NCI-H460 (cell line): Measurements from ENCODE around the gene TBL2. TPM values are rescaled to one million over a fixed set of nuclear protein-coding genes. Genes with fewer than 3 reads are reported as not detected.
"Not testable (repeated sequence)": the region's sequence is repeated elsewhere in the genome, so short reads cannot be mapped to it uniquely, and the experiment has no call there.

Source experiments
- DNase-seq: peaks from one replicate; pipeline ENCODE4 v3.0.0-alpha.2; 2016; ENCODE audit warnings: low read depth; ENCODE audit errors: extremely low read depth
- total RNA-seq: library from RNA; depleted of rRNA; stranded (reverse); fragments of >200 nt; shearing (Covaris generic); gene quantifications from 2 replicates; pipeline ENCODE4 v1.2.3, GENCODE V29; 2014; rRNA removed

TBL2 gene
- total RNA-seq, 1 experiment from 2014 or later, result 70.5 TPM

DNA sequence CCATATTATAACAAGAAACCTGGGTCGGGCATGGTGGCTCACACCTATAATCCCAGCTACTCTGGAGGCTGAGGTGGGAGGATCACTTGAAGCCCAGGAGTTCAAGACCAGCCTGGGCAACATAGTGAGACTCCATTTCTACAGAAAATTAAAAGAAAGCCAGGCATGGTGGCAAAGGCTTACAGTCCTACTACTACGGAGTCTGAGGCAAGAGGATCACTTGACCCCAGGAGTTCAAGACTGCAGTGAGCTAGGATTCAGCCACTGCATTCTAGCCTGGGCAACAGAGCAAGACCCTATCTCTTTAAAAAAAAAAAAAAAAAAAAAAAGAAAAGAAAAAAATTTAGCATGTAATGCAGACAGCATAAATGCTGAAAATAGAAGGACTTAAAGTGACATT, 39.9 kb downstream of the TBL2 start:
- not testable (repeated sequence) for DNase-seq

DNA sequence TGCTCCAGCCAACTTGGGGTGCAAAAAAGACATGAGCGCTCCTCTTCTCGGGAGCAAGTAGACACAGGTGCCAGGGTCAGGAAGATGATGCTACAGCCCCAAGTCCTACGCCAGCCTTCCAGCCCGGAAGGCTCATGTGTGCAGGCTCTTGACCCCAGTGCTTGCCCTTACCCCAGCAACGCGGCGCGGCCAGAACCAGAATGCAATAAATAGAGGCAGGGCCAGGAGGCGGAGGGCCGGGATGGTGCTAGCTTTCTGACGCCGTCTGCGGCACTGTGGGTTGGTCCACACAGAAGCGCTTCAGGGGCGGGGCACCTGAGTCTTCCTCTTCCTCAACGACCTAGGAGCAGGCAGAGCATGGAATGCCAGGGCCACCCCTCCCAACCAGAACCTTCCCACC, 41.3 kb downstream of the TBL2 start:
- DNase-seq, result no peak

DNA sequence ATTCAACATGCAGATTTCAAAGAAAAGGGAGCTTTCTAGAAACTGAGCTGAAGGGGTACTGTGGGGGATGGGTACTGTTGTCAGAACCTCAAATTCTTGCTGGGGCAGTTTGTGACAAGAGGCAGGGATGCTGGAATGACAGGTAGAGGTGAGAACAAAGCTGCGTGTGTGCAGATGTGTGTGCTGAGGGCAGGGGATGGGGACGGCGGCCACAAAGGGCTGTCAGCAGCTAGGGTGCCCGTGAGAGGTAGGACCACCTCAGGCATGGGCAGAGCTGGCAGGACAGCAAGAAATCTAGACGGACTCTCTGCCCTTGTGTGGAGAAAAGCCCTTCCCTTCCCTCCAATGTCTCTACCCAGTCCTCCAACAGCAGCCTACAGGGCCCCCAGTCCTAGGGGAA, 41.9 kb downstream of the TBL2 start:
- DNase-seq, result no peak

DNA sequence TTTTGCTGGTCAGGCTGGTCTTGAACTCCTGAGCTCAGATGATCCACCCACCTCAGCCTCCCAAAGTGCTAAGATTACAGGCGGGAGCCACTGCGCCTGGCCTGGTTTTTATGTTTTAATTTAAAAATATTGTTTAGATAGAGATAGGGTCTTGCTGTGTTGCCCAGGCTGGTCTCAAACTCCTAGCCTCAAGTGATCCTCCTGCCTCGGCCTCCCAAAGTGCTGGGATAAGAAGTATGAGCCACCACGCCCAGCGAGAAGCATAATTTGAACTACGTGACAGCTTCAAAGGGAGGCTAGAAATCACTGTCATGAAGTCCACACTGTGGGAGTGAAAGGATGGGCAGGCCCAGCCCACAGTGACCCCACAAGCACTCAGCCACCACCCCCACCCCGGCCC, 42.5 kb downstream of the TBL2 start:
- not testable (repeated sequence) for DNase-seq

DNA sequence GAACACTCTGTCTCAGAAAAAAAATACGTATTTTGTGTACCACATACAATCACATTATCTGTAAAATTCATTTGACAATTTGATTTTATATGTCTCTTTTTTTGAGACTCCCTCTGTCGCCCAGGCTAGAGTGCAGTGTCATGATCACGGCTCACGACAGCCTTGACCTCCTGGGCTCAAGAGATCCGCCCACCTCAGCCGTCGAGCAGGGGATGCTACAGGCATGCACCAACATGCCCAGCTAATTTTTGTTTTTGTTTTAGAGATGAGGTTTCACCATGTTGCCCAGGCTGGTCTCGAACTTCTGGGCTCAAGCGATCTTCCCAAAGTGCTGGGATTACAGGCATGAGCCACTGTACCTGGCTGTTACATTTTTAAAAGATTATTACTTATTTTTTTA, 44.6 kb downstream of the TBL2 start:
- DNase-seq, result no peak

DNA sequence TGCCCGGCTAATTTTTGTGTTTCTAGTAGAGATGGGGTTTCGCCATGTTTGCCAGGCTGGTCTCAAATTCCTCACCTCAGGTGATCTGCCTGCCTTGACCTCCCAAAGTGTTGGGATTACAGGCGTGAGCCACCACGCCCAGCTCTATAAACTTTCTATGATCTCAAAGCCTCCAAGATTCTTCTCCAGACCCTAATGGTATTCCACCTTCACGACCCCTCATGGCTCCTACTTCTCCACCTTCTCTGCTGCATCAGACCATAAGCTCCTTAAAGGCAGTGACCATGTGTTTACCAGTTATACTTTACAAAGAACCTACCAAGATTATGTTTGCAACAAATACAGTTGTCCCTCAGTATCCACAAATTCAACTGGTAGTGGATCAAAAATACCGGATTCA, 46.2 kb downstream of the TBL2 start:
- DNase-seq, result no peak

DNA sequence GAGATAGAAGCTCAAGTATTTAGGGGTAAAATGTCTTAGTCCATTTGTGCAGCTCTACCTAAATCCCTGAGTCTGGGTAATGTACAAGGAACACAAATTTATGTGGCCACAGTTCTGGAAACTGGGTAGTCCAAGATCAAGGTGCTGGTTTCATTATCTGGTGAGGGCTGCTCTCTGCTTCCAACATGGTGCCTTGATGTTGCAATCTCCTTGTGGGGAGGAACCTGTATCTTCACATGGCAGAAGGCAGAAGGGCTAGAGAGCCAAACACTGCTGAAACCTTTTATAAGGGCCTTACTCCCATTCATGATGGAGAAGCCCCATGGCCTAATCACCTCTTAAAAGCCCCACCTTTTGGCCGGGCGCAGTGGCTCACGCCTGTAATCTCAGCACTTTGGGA, 47.6 kb downstream of the TBL2 start:
- DNase-seq, result no peak

DNA sequence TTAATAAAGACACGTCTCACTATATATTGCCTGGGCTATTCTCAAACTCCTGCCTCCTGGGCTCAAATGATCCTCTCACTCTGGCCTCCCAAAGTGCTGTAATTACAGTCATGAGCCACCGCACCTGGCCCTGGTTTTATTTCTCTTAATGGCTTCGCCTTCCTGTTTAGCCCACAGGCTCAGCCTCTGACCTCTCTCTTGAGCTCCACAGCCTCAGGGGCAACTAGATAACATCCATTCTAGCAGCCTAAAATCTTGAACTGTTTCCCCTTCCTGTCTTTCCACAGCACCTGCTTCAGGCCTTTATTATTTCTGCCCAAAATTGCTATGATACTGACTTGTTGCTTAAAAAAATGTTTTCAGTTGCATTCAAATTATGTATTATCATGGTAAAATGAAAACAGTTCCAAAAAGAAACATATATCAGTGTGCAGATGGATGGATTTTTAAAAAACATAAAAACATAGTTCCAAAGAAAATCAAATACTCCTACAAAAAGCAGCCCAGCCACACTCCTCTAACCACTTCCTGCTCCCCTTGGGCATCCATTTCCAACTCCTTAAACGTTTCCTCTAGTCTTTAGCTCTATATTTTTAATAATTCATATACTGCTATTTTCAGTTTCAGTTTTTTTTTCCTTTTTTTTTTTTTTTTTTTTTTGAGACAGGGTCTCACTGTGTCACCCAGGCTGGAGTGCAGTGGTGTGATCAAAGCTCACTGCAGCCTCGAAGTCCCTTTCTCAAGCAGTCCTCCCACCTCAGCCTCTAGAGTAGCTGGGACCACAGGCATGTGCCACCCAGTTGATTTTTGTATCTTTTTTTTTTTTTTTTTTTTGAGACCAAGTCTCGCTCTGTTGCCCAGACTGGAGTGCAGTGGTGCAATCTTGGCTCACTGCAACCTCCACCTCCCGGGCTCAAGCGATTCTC, 51.2 kb downstream of the TBL2 start:
- no peak for DNase-seq

DNA sequence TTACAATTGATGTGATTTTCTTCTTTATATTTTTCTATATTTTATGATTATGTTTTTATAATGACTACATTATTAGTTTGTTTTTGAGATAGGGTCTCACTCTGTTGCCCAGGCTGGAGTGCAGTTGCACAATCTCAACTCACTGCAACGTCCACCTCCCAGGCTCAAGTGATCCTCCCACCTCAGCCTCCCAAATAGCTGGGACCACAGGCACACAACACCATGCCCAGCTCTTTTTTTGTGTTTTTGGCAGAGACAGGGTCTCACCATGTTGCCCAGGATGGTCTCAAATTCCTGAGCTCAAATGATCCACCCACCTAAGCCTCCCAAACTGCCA, 52.3 kb downstream of the TBL2 start:
- not testable (repeated sequence) for DNase-seq

DNA sequence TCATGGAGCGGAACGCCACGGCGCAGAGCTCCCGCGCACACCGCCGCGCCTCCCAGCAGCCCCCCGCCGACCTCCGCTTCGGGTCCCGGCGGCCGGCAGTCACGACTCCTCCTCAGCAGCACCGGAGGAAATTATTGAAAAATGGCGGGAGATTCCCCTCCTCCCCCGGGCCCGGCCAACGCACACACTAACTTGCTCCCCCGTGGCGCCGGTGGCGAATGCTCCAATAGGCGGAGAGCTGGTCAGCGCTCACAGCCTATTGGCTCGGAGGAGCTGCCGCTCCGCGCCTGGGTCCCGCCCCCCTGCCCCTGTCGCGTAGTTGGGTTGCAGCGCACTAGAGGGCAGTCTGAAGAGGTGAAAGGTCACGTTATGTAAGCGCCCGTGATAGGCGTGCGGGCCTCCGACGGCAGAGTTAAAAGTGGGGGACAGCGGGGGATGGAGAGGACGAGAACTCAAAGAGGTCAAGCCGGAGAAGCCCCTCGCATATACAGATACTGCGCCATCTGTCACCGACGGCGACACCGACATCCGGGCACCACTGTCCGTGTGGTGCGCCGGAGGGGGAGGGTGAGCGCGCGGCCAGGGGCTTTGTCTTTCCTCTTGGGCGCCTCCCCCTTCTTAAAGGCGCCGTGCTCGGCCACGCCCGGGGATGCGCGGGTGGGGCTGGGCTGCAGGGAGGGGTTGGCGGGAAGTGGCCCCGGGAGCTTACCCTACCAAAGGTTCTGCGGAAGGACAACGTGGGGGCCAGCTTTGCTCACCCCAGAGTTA, 56.1 kb downstream of the TBL2 start, which contains the start of gene BAZ1B:
Gene BAZ1B, minus strand, starts transcription at position 189 of the 768 bp plus-strand sequence. CDS start 360 bp downstream, outside the sequence.
- peak; percentile 98 for DNase-seq

DNA sequence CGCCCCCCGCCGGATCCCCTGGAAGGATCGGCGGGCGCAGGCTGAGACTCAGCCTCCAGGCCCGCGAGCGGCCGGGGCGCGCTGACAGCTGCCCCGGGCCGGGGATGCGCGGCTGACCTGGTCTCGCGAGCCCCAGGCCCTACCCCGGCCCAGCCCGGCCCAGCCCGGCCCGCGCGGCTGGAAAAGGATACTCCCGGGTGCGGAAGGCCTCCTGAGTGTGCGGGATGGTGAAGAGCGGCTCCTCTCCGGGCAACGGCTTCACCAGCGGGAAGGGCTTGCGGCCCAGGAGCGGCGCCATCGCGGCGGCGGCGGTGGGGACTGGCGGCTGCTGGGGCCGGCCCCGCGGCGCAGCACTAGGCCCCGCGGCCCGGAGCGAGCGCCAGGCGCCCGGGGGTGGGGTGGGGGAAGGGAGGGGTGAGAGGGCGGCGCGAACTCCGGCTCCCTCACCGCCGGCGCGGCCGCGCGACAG, 56.7 kb downstream of the TBL2 start:
- DNase-seq, result no peak

DNA sequence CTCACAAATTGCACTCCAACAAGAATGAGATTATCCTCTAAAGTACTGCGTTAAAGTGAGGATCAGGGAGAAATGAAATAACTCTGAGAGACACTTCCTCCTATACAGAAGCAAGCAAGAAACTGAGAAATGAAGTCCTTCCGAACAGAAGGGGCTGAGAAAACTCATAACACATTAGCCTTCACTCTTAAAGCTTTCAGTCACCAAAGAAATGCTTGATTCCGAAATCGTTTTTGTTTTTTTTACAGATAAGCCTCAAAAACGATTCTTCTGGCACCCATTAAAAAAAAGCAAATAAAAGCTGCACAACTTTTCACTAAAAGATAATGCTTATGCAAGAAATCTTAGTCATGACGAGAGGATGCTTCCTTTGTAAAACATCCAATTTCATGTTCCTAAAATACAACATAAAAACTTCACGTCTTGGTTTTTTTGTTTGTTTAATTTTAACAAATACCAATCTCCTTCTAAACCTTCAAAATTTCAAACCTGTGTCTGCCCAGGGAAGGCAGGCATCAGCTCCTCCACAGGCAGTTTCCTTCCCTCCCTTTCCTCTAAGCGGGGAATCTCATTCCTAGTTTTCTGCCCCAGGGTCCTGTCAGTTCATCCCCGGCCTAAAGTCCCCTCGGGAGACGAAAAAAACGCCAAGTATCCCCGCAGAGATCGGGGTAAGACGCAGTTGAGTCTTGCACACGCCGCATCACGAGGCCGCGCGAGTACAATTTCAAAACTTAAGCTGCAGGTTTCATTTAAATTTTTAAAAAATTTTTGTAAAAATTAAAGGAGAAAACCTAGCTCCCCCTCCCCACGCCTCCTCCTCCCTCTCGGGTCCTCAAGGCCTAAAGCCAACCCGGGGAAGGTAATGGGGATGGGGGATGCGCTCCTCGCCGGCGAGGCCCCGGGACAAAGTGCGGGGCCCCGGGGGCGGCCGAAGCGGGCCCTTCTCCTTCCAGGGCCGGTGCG, 57.4 kb downstream of the TBL2 start:
- DNase-seq, result no peak

DNA sequence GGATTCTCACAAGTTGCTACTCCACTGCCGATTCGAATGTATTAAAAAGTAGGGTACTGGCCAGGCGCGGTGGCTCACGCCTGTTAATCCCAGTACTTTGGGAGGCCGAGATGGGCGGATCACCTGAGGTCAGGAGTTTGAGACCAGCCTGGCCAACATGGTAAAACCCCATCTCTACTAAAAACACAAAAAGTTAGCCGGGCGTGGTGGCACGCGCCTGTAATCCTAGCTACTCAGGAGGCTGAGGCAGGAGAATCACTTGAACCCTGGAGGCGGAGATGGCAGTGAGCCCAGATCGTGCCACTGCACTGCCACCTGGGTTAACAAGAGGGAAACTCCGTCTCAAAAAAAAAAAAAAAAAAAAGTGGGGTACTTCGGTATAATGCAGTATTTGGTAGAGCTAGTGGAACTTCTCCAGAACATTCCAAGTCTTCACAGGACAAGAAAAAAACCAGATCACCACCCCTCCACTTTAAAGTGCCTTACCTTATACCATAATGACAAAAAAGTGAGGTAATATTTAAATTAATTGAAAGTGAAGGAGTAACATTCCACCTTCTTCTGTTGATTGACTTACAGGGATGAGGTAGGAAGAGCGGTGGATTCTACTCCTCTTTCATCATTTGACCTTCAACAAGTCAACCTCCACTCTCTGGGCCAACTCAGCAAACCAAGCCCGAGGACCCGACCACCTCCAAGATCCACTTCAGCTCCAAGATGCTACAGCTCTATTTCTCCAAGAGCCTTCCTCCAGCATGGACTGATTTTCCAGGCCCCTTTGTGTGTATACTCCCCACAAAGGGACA, 58.3 kb downstream of the TBL2 start:
- DNase-seq, result no peak

DNA sequence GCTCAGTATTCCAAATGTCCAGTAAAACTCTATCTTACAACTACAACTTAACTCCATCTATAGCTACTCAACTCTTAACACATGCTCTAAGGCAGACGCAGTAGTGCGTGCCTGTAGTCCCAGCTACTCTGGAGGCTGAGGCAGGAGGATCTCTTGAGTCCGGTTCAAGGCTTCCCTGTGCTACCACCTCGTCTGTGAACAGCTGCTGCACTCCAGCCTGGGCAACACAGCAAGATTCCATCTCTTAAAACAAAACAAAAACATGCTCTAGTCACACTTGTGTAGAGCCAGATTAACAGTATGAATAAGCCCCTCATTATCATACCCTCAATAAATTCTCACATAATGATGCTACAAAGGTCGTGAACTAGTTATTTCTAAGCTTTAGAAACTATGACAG, 59.9 kb downstream of the TBL2 start:
- DNase-seq, result no peak

Other genes with a start within 250 kb of the TBL2 start
- gene FZD9, start 144.8 kb downstream of the TBL2 start, total RNA-seq, result 5.0 and 5.7 TPM in 2 replicates
- 72.0 and 81.9 TPM in 2 replicates for gene BAZ1B, start 56.3 kb downstream of the TBL2 start, total RNA-seq
- 34.0 and 39.2 TPM in 2 replicates for gene BCL7B, start 20.9 kb downstream of the TBL2 start, total RNA-seq
- 1.6 and 1.9 TPM in 2 replicates for gene MLXIPL, start 45.9 kb upstream of the TBL2 start, total RNA-seq
- gene VPS37D, start 89.3 kb upstream of the TBL2 start, total RNA-seq, result 3.6 and 5.4 TPM in 2 replicates
- 2.8 and 3.5 TPM in 2 replicates for gene DNAJC30, start 104.9 kb upstream of the TBL2 start, total RNA-seq
- 187 and 231 TPM in 2 replicates for gene BUD23, start 105.0 kb upstream of the TBL2 start, total RNA-seq
- gene STX1A, start 141.1 kb upstream of the TBL2 start, total RNA-seq, result 63.4 and 66.3 TPM in 2 replicates
- 9.6 and 10.7 TPM in 2 replicates for gene ABHD11, start 160.2 kb upstream of the TBL2 start, total RNA-seq
- 1.0 and 1.7 TPM in 2 replicates for gene CLDN3, start 191.7 kb upstream of the TBL2 start, total RNA-seq